HT1080 (cell line): ENCODE results near the gene HAPLN2. TPM values are rescaled to one million over a fixed set of nuclear protein-coding genes. Genes with fewer than 3 reads are reported as not detected.
"Not testable (repeated sequence)": the region's sequence is repeated elsewhere in the genome, so short reads cannot be mapped to it uniquely, and the experiment has no call there.

Source experiments
- DNase-seq: peaks from one replicate; pipeline ENCODE4 v3.0.0-alpha.2; 2015; ENCODE audit warnings: low read depth
- polyA plus RNA-seq, 2 experiments: library from polyadenylated mRNA; depleted of rRNA; stranded (reverse); fragments of >200 nt; gene quantifications; 2 replicates each; pipeline ENCODE4 v1.2.3, GENCODE V29; 2015
- total RNA-seq: library from RNA; depleted of rRNA; stranded (reverse); fragments of >200 nt; shearing (Covaris generic); gene quantifications from 2 replicates; pipeline ENCODE4 v1.2.3, GENCODE V29; 2014; rRNA removed

HAPLN2 gene
- total RNA-seq = not detected in 2 replicates
- polyA plus RNA-seq (2015; cell fraction: cytosol; rRNA removed) = 0.09 and 0.36 TPM in 2 replicates
- not detected in 2 replicates for polyA plus RNA-seq (2015; cell fraction: nucleus; rRNA removed)

- no peak for DNase-seq
Observed at GRCh38 chr1:156618853-156619581, at the start of gene HAPLN2. Gene HAPLN2, plus strand, starts transcription at chr1:156619415. Its CDS starts 4,076 bp downstream, at chr1:156623491.

- DNase-seq = peak; percentile 87
Observed at GRCh38 chr1:156571261-156571852, 47.9 kb upstream of the HAPLN2 start.

GRCh38 chr1:156571919-156572662 lies 47.1 kb upstream of the HAPLN2 start, which contains the start of gene IQGAP3:
Gene IQGAP3, minus strand, starts transcription at chr1:156572565. Its CDS starts 36 bp downstream, at chr1:156572529.
- peak; percentile 73 for DNase-seq

GRCh38 chr1:156572663-156573018 lies 46.6 kb upstream of the HAPLN2 start:
- DNase-seq = no peak

- no peak for DNase-seq
Observed at GRCh38 chr1:156574039-156574633, 45.1 kb upstream of the HAPLN2 start.

- DNase-seq = no peak
Observed at GRCh38 chr1:156577550-156577949, 41.7 kb upstream of the HAPLN2 start.

GRCh38 chr1:156578055-156578454 lies 41.2 kb upstream of the HAPLN2 start:
- DNase-seq = no peak

- no peak for DNase-seq
Observed at GRCh38 chr1:156579472-156579871, 39.7 kb upstream of the HAPLN2 start, which contains the start of gene TTC24. Gene TTC24, plus strand, starts transcription at chr1:156579723. Its CDS starts 1,642 bp downstream, at chr1:156581365.

GRCh38 chr1:156581661-156582387 lies 37.4 kb upstream of the HAPLN2 start:
- no peak for DNase-seq

GRCh38 chr1:156582388-156583017 lies 36.7 kb upstream of the HAPLN2 start:
- no peak for DNase-seq

- DNase-seq = peak; percentile 75
Observed at GRCh38 chr1:156583821-156584622, 35.2 kb upstream of the HAPLN2 start.

GRCh38 chr1:156584813-156585212 lies 34.4 kb upstream of the HAPLN2 start:
- DNase-seq = no peak

- no peak for DNase-seq
Observed at GRCh38 chr1:156586323-156586722, 32.9 kb upstream of the HAPLN2 start.

GRCh38 chr1:156586892-156587477 lies 32.2 kb upstream of the HAPLN2 start:
- no peak for DNase-seq

GRCh38 chr1:156587927-156588326 lies 31.3 kb upstream of the HAPLN2 start:
- not testable (repeated sequence) for DNase-seq

- DNase-seq = no peak
Observed at GRCh38 chr1:156589546-156589945, 29.7 kb upstream of the HAPLN2 start.

GRCh38 chr1:156590326-156591180 lies 28.7 kb upstream of the HAPLN2 start:
- no peak for DNase-seq

GRCh38 chr1:156591181-156591431 lies 28.1 kb upstream of the HAPLN2 start:
- DNase-seq = no peak
